Panc1 (cell line): ENCODE measurements around the gene RUSF1. TPM values are rescaled to one million over a fixed set of nuclear protein-coding genes. Genes with fewer than 3 reads are reported as not detected.

Source experiments
- ATAC-seq: fragments of 200-7000 bp; cut with Tn5 transposase; 2 replicates; pipeline ENCODE4 v1.9.1; 2020; ENCODE audit warnings: mild to moderate bottlenecking, moderate library complexity
- BruUV-seq: library from RNA; stranded (reverse); fragments of 400-500 nt; replicated peaks from 2 replicates; lab custom pipeline; 2021; lab: Mats Ljungman, UMichigan
- CTCF ChIA-PET: fragments of 300-600 bp; sonication (Branson Sonifier 250); formaldehyde crosslinking; loops from one replicate; lab custom pipeline; 2022; ENCODE audit warnings: antibody characterized with exemption; lab: Charles Lee
- POLR2A ChIA-PET: fragments of 300-600 bp; sonication (Branson Sonifier 250); formaldehyde crosslinking; loops from one replicate; lab custom pipeline; 2022; ENCODE audit warnings: antibody characterized with exemption; lab: Charles Lee
- DNase-seq: peaks from one replicate; pipeline ENCODE4 v3.0.0-alpha.2; 2010; ENCODE audit warnings: low read depth, low spot score
- H3K27ac ChIP-seq: 2 replicates; pipeline ENCODE4 v1.5.1; 2011; ENCODE audit warnings: mild to moderate bottlenecking, low read length, inconsistent platforms
- H3K27me3 ChIP-seq: fragments of 200-500 bp; sonication (Bioruptor generic); 2 replicates; pipeline ENCODE4 v1.6.0; 2014; ENCODE audit warnings: low read length, inconsistent platforms; ENCODE audit not compliant: control insufficient read depth, insufficient read depth
- H3K36me3 ChIP-seq: fragments of 200-500 bp; sonication (Bioruptor generic); 2 replicates; pipeline ENCODE4 v1.5.1; 2014; ENCODE audit warnings: inconsistent platforms, mild to moderate bottlenecking, low read length, moderate library complexity; ENCODE audit not compliant: control insufficient read depth, insufficient read depth
- H3K4me1 ChIP-seq: 2 replicates; pipeline ENCODE4 v1.5.1; 2011; ENCODE audit warnings: inconsistent platforms, mild to moderate bottlenecking, low read length, moderate library complexity; ENCODE audit not compliant: control insufficient read depth, insufficient read depth
- H3K4me3 ChIP-seq, 2 experiments: 2 replicates each; pipeline ENCODE4 v1.5.1; 2011 to 2012; ENCODE audit warnings: low read depth in 2 of 2, low read length in 2 of 2, mild to moderate bottlenecking in 2 of 2, inconsistent platforms in 1 of 2, moderate library complexity in 1 of 2
- H3K9me3 ChIP-seq: fragments of 200-500 bp; sonication (Bioruptor generic); 2 replicates; pipeline ENCODE4 v1.5.1; 2014; ENCODE audit warnings: low read depth, mild to moderate bottlenecking, inconsistent platforms, low read length, moderate library complexity; ENCODE audit not compliant: control insufficient read depth, insufficient read depth
- POLR2AphosphoS5 ChIP-seq: IDR thresholded peaks from 2 replicates; pipeline ENCODE4 v1.6.1; 2012; ENCODE audit warnings: mild to moderate bottlenecking, low read depth, low read length, moderate library complexity
- SIN3A ChIP-seq: IDR thresholded peaks from 2 replicates; pipeline ENCODE4 v1.6.1; 2012; ENCODE audit warnings: low read depth, mild to moderate bottlenecking, low read length, moderate library complexity, borderline replicate concordance; ENCODE audit not compliant: insufficient read depth
- TCF7L2 ChIP-seq: IDR thresholded peaks from 2 replicates; pipeline ENCODE4 v1.6.1; 2011; ENCODE audit warnings: mild to moderate bottlenecking, low read depth, low read length, inconsistent platforms
- in situ Hi-C: cut with HindIII; loops from 2 replicates; pipeline ENCODE4 v1.10.0; 2016; ENCODE audit warnings: low sequenced_read_pairs, low pct_unique_long_range_greater_than_20kb
- intact Hi-C: fragments of 100-400 bp; cut with micrococcal nuclease; formaldehyde crosslinking; loops from one replicate; pipeline ENCODE4 v1.10.0; 2022; ENCODE audit not compliant: unreplicated experiment
- total RNA-seq: library from RNA; stranded (reverse); gene quantifications from one replicate; pipeline ENCODE4 v1.2.1, GENCODE V29; 2021; ENCODE audit not compliant: unreplicated experiment
- TF ChIP-seq, protein P1 (sequence below): fragments of 450-650 bp; IDR thresholded peaks from 2 replicates; pipeline ENCODE4 v1.5.1; 2017; ENCODE audit warnings: mild to moderate bottlenecking
- TF ChIP-seq, protein P2 (sequence below), 2 experiments: IDR thresholded peaks; 2 replicates each; pipeline ENCODE4 v1.6.1; 2011 to 2012; ENCODE audit warnings: low read depth in 2 of 2, control low read depth in 1 of 2, low read length in 1 of 2, mild to moderate bottlenecking in 1 of 2, moderate library complexity in 1 of 2; ENCODE audit not compliant: insufficient read depth in 1 of 2

The RUSF1 gene
- total RNA-seq, 1 experiment from 2014 or later, result 47.4 TPM

DNA sequence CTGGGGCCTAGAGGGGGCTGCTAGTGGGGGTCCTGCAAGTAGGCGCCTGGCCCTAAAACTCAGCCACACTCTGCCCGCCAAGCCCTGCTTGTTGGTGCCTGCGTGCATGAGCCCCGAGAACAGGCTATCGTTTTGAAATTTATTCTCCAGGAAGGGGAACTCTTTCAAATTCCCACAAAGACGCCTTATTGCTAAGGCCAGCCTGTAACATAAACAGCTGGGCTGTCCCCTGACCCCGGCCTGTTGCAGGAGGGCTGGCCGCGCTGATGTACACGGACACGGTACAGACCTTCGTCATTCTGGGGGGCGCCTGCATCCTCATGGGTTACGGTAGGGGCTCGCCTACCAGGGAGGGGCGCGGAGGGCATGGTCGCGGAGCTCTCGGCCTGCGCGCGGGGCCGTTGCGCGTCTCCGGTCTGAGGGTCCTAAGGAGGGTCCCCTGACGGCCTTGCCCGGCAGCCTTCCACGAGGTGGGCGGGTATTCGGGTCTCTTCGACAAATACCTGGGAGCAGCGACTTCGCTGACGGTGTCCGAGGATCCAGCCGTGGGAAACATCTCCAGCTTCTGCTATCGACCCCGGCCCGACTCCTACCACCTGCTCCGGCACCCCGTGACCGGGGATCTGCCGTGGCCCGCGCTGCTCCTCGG, 21.0 kb downstream of the RUSF1 start:
- 0 out of 2 replicates have a peak, but pooled peaks have one; percentile 5 for ATAC-seq
- Histone ChIP-seq H3K27me3 (no peaks in the 10 kb centered on the region), H3K36me3 (no peaks in the 10 kb centered on the region; the same call in 1 of the 2 replicates), H3K27ac (peak overlapping the region; percentile 54; the same call in 1 of the 2 replicates), H3K4me1 (no peaks in the 10 kb centered on the region), H3K4me3 (peak overlapping the region; percentile 57 to 72), H3K9me3 (no peaks in the 10 kb centered on the region)
- POLR2A ChIA-PET, result no interaction called here
- no peak for DNase-seq
- TF ChIP-seq POLR2AphosphoS5, result no peak
- TF ChIP-seq, protein P1, sequence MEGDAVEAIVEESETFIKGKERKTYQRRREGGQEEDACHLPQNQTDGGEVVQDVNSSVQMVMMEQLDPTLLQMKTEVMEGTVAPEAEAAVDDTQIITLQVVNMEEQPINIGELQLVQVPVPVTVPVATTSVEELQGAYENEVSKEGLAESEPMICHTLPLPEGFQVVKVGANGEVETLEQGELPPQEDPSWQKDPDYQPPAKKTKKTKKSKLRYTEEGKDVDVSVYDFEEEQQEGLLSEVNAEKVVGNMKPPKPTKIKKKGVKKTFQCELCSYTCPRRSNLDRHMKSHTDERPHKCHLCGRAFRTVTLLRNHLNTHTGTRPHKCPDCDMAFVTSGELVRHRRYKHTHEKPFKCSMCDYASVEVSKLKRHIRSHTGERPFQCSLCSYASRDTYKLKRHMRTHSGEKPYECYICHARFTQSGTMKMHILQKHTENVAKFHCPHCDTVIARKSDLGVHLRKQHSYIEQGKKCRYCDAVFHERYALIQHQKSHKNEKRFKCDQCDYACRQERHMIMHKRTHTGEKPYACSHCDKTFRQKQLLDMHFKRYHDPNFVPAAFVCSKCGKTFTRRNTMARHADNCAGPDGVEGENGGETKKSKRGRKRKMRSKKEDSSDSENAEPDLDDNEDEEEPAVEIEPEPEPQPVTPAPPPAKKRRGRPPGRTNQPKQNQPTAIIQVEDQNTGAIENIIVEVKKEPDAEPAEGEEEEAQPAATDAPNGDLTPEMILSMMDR, result no peak
- TF ChIP-seq TCF7L2, result no peak
- TF ChIP-seq, protein P2, sequence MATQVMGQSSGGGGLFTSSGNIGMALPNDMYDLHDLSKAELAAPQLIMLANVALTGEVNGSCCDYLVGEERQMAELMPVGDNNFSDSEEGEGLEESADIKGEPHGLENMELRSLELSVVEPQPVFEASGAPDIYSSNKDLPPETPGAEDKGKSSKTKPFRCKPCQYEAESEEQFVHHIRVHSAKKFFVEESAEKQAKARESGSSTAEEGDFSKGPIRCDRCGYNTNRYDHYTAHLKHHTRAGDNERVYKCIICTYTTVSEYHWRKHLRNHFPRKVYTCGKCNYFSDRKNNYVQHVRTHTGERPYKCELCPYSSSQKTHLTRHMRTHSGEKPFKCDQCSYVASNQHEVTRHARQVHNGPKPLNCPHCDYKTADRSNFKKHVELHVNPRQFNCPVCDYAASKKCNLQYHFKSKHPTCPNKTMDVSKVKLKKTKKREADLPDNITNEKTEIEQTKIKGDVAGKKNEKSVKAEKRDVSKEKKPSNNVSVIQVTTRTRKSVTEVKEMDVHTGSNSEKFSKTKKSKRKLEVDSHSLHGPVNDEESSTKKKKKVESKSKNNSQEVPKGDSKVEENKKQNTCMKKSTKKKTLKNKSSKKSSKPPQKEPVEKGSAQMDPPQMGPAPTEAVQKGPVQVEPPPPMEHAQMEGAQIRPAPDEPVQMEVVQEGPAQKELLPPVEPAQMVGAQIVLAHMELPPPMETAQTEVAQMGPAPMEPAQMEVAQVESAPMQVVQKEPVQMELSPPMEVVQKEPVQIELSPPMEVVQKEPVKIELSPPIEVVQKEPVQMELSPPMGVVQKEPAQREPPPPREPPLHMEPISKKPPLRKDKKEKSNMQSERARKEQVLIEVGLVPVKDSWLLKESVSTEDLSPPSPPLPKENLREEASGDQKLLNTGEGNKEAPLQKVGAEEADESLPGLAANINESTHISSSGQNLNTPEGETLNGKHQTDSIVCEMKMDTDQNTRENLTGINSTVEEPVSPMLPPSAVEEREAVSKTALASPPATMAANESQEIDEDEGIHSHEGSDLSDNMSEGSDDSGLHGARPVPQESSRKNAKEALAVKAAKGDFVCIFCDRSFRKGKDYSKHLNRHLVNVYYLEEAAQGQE (IDR thresholded peaks at IDR 0.05; ENCODE audit: insufficient read depth in 1 of 2, low read depth in 2 of 2, low read length in 1 of 2), result no peak
- no peak for TF ChIP-seq SIN3A
- in situ Hi-C loops, result no loop called here
- no TSS peak for BruUV-seq
- CTCF ChIA-PET, result no interaction called here
- intact Hi-C loops, result loop anchor here (10.0 kb wide), 1 partner anchor 188 kb away; no protein-coding TSS in a partner anchor

DNA sequence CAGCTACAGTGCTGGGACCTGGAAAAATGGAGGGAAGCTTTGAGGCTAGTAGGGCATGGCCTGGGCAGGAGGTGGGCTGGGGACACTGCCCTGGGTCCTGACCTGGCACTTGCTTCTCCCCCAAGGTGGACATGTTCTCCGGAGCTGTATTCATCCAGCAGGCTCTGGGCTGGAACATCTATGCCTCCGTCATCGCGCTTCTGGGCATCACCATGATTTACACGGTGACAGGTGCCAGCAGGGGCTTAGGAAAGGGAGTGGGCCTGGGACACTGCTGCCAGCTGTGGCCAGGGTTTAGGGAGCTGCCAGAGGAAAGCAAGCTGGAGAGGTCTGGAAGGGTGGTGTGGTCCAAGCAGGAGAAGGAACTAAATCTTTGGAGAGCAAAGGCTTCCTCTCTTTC, 22.1 kb downstream of the RUSF1 start:
- DNase-seq (no peak), ATAC-seq (no peak)
- no peak overlapping the region for H3K27ac ChIP-seq
- TF ChIP-seq, protein P1, result no peak
- TF ChIP-seq POLR2AphosphoS5 (no peak), TCF7L2 (no peak), SIN3A (no peak)
- TF ChIP-seq, protein P2 (IDR thresholded peaks at IDR 0.05; ENCODE audit: insufficient read depth in 1 of 2, low read depth in 2 of 2, low read length in 1 of 2), result no peak
- no peaks in the 10 kb centered on the region for H3K27me3 ChIP-seq
- H3K9me3 ChIP-seq, result no peaks in the 10 kb centered on the region
- BruUV-seq, result no TSS peak
- H3K4me3 ChIP-seq, result no peak overlapping the region
- in situ Hi-C loops (no loop called here), intact Hi-C loops (loop anchor here (10.0 kb wide), 1 partner anchor 189 kb away; no protein-coding TSS in a partner anchor)
- H3K36me3 ChIP-seq, result no peaks in the 10 kb centered on the region; the same call in 1 of the 2 replicates
- ChIA-PET POLR2A (no interaction called here), CTCF (interaction anchor here (0.6 kb wide), 1 partner anchor 22 kb away, joined by 3 read pairs; no protein-coding TSS in a partner anchor)
- no peaks in the 10 kb centered on the region for H3K4me1 ChIP-seq
